NCI-H1105 treated with DMSO at 0.1 percent for 48 hours (cell line): Measurements from ENCODE around the gene PHF21B.
A peak's percentile ranks its signal among the peaks of the same experiment; 100 is the strongest.

ENCODE experiments used
- DNase-seq: peaks from one replicate; lab custom pipeline; 2025; lab: John Stamatoyannopoulos, UW

Gene PHF21B

DNA sequence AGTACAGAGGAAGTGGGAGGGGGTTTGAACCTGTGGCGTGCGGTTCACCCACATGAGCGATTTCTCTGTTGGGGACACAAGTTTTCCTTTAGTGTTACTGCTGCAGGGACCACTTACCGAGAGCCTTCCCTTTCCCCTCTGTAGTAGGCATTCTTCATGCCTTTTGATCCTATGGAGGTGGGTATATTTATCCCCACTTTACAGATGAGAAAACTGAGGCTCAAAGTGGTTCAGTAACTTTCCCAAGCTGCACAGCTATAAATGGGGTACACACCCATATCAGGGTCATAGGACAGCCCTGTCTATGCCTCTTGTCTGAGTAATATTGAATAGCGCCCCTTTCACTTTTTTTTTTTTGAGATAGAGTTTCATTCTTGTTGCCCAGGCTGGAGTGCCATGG lies 3.3 kb upstream of the PHF21B start:
- no peak for DNase-seq

DNA sequence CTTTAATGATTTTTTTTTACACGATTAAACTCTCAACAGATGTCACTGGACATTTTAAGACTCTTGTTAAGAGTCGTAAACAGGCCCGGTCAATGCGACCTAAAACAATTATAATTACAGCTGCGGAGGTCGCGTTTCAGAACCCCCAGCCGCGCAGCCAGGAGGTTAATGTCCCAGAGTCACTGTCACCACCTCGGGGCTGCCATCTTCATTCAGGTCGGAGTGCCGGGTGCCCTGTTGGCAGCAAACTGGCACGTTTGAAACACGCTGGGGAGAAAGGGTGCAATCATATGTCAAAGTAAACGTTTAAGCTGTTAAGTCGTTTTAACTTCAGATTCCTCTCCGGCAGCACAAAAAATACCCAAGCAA lies 711 bp upstream of the PHF21B start:
- peak; percentile 41 for DNase-seq

DNA sequence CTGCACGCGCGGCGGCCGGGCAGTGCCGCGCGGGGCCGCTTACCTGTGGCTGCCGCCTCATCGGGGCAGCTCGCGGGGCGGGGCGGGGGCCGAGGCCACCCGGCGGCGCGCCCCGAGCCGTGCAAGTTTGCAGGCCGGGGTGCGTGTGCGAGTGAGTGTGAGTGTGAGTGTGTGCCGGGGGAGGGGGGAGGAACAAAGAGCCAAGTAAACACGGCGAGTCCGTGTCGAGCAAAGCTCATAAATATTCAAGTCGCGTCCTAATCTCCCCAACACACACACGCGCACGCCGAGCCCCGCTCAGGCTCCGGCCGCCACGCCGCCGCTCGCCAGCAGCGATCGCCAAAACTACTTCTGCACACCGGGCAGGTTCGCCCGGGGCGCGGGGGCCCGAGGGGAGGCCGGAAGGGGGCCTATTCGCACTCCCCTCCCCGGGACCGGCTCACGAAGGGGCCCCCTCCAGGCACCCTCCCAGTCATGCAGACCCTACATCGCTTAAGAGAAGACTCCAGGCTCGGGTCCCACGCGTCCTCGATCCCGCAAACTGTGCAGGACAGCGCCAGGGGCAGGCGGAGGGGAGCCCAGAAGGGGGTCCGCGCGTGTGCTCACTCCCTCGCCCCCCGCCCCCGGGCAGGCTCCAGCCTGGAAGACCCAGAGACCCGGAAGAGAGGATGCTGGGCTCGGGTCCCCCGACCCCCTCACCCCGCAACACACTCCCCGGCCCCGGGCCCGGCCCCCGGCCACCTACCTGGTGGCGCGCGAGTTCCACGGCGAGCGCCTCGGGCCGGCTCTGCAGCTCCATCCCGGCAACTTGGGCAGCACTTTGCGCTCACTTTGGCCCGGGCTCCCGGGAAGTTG lies 827 bp downstream of the PHF21B start:
- peak; percentile 4 for DNase-seq

DNA sequence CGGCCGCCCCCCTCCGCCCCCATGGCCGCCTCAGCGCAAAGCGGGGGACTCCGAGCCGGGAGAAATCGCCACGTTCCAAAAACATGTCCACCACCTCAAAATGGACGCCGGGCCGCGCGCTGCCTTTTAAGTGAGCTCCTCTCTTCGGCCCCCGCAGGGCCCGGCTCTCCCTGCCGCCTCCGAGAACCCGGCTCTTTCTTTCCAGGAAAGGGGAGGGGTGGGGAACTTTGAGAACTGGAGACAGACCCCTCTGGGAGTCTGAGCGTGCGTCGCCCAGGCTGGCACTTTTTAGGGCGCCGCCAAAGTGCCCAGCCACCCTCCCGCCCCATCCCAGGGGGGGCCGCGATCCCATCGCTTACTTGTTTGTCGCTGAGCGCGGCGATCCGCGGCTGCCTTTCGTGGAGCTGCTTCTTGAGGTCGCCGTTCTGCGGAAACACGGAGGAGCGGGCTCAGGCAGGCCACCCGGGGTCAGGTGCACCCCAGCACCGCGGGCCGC lies 1.6 kb downstream of the PHF21B start:
- DNase-seq: peak; percentile 30

DNA sequence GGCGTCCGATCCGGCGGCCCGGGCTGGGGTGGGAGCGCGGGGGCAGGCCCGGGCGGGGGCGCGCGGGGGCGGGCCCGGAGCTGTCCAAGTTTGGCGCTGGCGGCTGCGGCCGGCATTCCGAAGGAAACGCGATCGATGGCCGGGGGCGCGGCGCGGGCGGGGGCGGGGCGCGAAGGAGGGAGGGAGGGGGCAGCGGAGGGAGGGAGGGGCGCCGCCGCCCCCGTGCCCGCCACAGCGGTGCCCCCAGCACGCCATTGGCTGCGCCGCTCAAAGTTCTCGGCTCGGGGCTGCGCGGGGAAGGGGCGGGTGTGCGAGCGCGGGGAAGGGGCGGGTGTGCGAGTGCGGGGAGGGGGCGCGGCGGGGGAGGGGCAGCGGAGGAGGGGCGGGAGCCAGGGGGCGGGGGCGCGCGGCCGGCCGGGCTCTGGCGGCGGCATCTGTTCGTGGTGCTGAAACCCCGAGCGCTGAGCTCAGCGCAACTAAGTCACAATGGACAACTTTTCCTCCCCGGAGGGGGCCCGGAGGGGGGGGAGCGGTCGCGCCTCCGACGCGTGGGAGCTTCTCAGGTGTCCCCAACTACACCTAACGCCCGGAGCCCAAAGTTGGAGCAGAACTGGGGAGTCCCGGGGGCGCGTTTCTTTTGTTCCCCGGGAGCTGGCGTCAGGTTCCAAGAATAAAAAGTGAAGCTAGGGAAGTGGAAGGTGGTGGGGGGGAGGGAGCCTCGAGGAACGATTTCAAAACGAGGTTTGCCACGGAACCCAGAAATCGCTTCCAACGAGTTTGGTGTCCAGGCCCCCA lies 2.2 kb downstream of the PHF21B start:
- peak; percentile 58 for DNase-seq

DNA sequence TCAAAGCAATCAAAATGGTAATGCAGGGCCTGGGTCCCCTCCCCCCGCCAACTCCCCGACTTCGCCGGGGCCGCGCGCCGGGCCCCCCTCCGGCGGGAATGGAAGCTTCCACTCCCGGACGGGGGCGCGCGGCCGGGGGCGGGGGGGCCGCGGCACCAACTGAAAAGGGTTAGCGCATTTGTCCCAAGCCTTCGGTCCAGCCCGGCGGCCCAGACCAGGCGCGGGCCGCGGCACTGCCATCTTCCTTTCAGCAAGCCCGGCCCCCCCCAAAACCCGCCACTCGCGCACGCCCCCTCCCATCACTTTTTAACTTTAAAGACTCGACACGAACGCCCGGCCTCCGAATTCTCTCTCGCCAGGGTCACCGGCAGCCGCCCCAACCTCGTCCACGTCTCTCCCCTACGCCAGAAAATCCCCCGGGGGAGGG lies 2.8 kb downstream of the PHF21B start:
- peak; percentile 28 for DNase-seq

DNA sequence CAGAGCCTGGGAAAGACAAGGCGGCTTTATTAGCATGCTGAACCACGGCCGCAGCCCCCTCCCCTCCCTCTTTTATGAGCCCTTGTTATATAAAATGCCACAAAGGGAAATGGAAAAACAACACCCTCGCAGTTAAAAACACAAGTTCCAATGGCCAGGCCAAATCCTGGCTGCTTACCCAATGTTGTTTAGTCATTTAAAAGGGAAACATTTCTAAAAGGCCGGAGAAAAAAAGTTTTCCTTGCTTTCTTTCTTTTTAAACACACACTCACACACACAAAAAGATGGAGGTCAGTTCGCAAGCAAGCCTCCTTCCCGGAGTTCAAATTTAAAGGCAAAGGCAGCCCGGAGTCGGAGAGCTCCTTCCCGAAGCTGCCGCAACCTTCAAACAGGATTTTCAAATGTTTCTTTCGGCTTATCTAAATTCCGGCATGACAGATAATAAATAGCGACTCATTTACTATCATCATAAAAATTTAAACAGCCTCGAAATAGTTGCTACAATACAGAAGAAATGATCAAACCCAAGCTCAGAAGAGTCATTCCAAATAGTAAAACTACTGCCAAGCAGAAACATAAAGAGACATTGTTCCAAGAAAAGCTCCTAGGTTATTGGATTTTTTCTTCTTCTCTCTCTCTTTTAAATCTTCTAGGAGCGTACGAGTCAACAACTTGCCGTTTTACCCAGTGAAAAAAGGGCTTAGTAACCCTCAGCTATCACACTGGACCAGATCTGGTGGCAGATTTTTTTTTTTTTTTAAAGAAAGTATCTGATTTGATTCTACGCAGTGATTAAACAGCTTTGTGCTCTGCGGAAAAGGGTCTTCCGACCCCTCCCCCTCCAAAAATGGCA lies 3.5 kb downstream of the PHF21B start:
- no peak for DNase-seq

DNA sequence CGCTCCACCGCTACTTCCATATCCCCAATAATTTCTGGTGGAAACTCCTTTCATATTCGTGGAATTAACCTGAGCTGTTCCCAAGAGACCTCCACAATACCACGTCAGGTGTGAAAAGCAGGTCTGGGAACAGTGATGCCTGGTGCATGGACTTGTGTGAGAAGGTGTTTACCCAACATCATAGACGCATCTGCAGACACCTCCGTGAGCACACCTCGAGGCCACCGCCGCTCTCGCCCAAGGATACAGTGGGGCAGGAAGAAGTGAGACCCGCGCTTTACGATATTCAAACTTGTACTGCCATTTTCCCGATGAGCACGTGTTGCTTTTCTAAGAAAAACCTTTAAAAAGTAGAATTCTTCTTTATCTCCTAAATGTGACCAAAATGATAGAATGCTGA lies 8.2 kb downstream of the PHF21B start:
- no peak for DNase-seq

DNA sequence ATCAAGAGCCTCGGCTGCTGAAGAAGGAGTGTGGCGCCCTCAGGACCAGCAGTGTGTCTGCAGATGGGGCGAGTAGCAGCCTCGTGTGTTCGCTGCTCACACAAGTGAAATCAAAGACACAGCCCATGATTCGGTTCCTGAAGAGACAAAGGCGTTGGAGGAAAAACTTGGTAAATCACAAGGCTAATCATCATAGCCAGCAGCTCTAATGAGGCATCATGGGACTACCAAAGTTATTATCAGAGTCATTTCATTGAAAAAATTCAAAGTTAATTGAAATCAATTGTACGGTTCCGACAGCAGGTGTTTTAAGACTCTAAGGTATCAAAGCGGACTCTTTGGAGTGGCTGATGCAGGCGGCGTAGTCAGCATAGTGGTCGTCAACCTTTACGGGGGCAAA lies 9.5 kb downstream of the PHF21B start:
- no peak for DNase-seq

DNA sequence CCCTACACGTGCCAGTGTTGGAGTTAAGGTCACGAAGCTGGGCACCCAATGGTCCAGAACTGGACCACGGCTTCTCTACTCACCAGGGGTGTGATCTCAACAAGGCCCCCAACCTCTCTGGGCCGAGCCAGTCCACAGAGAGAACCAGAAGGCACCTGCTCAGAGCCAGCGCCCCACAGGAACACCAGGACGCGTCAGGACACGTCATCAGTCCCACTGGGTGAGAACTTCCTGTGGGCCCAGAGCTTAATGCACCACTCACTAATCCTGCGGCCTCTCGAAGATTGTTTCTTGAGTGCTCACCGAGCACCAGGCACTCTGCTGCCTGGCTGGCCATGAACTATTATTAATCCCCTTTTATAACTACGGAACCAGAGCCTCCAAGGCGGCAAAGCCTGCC lies 10.1 kb downstream of the PHF21B start:
- no peak for DNase-seq

DNA sequence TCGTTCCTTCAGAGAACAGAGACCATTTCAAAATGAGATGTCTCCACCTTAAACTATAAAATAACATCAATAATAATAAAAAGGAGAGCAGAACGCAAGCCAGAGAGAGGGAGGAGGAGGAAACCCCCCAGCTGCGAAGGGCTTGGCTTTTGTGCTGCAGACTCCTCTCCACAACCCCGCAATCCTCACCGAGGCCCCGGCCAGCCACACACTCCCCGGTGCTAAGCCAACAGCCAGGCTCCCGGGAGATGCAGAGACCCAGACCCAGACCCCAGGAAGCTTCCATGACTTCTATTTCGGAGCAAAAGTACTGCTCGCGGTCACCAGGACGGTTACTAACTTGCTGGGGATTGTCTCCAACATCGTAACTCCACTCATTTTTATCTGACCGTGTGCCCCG lies 10.6 kb downstream of the PHF21B start:
- no peak for DNase-seq

DNA sequence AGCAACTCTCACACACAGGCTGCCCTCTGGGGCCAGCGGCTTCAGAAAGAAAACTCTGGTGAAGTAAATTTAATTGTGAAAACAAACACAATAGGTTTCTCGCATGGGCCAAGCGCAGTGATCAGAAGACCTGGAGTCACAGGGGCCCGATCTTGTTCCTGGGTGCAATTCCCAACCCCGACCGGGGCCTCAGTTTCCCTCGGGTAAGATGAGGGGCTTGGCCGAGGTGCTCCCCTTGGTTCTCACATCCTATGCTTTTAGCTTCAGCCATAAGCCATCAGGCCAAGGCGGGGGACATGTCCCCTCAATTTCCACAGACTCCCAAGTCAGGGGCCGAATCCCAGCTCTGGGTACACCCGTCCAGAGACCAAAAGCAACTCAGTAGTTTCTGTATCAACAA lies 11.5 kb downstream of the PHF21B start:
- DNase-seq: no peak

DNA sequence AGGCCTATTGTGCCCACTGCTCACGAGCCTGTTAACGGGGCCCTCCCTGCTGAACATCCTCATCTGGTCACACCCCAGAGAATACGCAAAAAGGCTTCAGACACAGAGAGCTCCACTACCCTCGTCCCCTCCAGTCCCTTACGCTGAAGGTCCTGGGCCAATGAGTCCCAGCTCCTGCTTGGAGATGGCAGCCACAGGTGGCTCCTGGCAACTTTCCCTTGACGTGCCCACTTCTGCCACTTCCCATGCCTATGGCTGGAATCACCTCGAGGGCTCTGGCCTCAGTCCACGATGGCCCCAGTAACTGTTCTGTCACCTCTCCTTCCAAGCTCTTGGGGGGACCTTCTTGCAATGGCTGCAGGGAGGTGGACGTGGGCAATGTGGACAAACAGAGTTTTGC lies 12.7 kb downstream of the PHF21B start:
- no peak for DNase-seq

DNA sequence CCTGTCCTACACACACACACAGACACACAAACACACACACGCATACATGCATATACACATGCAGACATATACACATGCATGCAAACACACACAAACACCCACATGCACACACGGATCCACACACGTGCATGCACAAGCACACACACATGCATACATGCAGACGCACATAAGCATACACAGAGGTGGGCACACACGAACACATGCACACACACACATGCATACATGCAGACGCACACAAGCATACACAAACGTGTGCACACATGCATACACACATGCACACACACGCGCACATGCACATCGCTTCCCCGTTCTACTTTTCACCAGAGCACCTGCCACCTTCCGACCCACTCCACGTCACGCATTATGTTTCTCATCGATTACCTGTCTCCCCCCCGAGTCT lies 13.2 kb downstream of the PHF21B start:
- no peak for DNase-seq

DNA sequence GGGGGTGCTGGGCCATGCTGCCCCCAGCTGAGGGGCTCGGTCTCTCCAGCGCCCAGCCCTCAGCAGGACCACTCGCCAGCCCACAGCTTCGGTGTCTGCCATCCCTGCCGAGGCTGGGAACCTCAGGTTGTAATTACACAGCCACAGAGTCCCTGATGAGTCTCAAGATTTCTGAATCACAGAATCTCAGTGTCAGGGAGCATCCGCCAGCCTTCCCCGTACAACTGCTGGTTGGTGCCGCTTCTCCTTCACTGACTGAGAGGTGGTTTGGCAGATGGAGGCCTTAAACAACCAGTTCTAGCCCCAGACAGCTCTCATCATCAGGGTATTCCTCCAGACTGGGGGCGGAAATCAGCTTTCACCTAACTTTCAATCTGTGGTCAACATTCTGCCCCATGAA lies 13.7 kb downstream of the PHF21B start:
- DNase-seq: no peak

DNA sequence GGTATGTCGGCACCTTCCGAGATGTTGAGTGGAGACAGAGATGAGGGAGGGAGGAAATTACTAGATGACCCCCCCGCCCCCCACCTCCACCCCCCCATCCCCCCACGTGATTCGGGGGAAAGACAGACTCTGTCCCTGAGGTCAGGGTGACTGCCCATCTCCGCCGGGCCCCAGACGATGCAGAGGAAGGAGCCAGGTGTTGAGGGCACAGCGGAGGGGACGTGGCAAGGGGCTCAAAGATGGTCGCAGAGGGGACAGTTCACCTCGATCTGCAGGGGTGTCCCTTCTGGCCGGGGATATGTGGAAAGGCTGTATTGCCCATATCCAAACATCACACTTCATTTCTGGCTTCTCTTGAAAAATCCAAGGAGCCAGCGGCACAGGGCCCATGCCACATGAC lies 14.1 kb downstream of the PHF21B start:
- DNase-seq: no peak

DNA sequence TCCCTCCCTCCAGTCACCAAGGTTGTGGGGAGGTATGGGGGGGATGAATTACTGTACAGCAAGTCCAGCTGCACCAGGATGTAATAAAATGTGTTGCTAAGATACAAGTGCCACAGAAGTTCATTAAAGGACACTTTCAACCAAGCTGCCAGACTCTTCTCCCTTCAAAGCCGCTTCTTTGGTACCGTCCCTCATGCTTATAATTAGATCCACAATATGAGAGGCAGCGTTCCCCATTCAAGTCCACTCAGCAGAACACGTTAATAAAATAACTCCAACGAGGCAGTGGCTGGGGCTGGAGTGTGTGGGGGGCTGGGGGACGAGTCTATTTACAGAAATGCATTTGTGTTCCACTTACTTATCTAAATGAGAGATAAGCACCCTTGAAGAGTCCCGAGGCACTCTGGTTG lies 14.7 kb downstream of the PHF21B start:
- no peak for DNase-seq

DNA sequence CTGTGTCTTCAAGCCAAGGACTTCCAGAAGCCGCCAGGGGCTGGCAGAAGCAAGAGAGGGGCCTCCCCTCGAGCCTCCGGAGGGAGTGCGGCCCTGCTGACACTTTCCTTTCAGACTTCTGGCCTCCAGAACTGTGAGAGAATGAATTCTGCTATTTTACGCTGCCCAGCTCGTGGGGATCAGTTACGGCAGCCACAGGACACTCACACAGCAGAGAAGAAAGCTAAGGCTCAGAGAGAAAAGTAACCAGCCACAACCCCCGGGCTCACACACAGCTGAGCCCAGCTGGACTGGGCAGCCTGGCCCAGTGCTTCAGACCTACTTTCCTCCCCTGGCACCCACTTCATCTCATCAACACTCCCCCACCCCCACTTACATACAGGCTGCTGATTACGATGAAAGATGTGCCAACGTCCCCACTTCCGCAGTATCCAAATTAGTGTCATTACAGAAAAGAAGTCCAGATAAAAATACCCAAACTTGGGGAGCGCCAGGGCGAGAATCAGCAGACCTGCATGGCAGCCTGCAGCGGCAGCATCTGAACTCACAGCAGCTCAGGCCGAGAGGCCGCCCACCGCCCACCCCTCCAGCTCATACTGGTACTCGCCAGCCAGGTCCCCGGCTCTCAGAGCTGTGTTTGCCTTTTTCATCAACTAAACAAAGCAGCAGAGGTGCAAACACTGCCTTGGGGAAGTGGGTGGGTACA lies 15.3 kb downstream of the PHF21B start:
- no peak for DNase-seq

DNA sequence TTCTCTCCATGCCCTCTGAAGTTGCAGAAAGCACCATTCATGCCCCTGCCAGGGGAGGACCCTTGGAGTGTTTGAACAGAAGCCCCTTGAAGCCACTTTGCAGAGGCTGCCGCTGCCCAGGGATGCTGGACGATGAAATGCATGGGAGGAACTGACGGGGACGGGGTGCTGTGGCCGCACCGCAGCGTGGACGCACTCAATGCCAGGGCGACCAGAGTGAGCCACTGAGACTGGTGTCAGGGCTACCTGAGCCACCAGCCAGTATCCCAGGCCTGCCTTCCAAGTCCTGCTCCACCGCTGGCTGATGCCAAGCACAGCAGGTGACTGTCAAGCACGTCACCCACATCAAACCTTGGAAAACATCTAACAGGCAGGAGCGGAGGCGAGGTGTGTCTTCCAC lies 17.6 kb downstream of the PHF21B start:
- no peak for DNase-seq

DNA sequence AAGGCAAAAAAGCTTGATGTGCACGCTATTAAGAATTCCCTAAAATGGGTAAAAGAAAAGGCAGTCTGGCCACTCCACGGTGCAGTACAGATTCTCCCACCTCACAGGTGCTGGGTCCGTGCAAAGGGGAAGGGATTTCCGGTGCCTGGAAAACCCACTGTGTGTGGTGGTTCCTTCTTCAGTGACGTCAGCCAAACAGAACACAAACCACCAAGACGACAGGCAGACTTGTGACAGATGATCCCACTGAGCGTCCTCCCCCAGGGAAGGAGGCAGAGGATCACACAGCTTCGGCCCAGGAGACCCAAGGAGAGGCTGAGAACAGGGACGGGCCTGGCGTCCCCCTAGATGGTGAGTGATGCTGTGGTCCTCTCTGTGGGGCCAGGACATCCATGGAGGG lies 18.6 kb downstream of the PHF21B start:
- DNase-seq: no peak

DNA sequence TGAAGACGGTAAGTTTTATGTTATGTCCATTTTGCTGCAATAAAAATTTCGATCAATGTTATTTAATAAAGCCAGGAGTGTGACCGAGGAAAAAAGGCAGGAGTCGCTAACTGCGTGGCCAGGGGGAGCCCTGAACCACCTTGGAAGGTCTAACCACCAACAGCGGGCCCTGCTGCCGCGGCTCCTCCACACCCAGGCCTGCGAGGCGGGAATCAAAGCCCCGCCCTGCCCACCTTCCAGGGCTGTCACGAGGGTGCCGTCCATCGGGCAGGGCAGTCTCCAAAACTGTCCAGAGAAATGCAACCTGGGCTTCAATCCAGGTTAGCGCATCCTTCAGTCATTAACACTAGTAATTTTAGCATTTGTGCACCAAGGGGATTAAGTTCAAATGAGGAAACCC lies 19.0 kb downstream of the PHF21B start:
- DNase-seq: no peak

DNA sequence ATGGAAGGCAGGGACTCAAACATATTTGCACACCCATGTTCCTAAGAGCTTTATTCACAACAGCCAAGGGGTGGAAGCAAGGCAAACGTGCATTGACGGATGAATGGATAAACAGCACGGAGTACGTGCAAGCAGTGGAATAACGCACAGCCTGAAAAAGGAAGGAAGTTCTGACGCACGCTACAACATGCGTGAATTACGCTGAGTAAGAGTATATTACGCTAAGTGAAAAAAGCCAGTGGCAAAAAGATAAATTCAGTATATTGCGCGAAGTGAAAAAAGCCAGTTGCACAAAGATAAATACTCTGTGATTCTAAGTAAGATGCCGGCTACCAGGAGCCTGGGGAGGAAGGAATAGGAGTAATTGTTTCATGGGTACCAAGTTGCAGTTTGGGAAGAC lies 19.5 kb downstream of the PHF21B start:
- no peak for DNase-seq
